Keratinocyte (primary cell): ENCODE measurements around the gene DIDO1.

Source experiments
- CTCF ChIP-seq, 3 experiments: IDR thresholded peaks in 1 of 3; conservative IDR thresholded peaks in 1 of 3; optimal IDR thresholded peaks in 1 of 3; 2 replicates in 2 of 3; 3 replicates in 1 of 3; pipeline versions ENCODE3 to v1.5.1; 2011; ENCODE audit warnings: low read length in 3 of 3, mild to moderate bottlenecking in 3 of 3, moderate library complexity in 2 of 3, control low read depth in 1 of 3, inconsistent platforms in 1 of 3; ENCODE audit not compliant: insufficient read depth in 2 of 3; ENCODE audit errors: extremely low read depth in 1 of 3
- EZH2 ChIP-seq: IDR thresholded peaks from one replicate; pipeline ENCODE4 v1.6.1; 2012; ENCODE audit warnings: inconsistent platforms, mild to moderate bottlenecking, low read length, moderate library complexity

GRCh38 chr20:62925420-62926228, 681 bp downstream of the DIDO1 start:
- no peak for TF ChIP-seq EZH2
- TF ChIP-seq CTCF (optimal IDR thresholded peaks at IDR 0.05 in 1 of 3, IDR thresholded peaks at IDR 0.05 in 1 of 3, conservative IDR thresholded peaks at IDR 0.05 in 1 of 3; ENCODE audit: extremely low read depth in 1 of 3, insufficient read depth in 2 of 3, low read length in 3 of 3), result no peak
